ENCODE data around the gene PTPRK.
A peak's percentile ranks its signal among the peaks of the same experiment; 100 is the strongest.

PTPRK gene

GRCh38 chr6:128277379-128277778 lies 243.0 kb downstream of the PTPRK start:
- DNase-seq, result no peak

GRCh38 chr6:128276311-128276710 lies 244.1 kb downstream of the PTPRK start:
- DNase-seq, result no peak

GRCh38 chr6:128275681-128276080 lies 244.7 kb downstream of the PTPRK start:
- DNase-seq, result no peak

GRCh38 chr6:128275030-128275429 lies 245.4 kb downstream of the PTPRK start:
- no peak for DNase-seq

GRCh38 chr6:128271527-128271926 lies 248.9 kb downstream of the PTPRK start:
- DNase-seq, result no peak

- no peak for DNase-seq
Observed at GRCh38 chr6:128271011-128271410, 249.4 kb downstream of the PTPRK start.

GRCh38 chr6:128266946-128267345 lies 253.5 kb downstream of the PTPRK start:
- DNase-seq, result no peak

- no peak for DNase-seq
Observed at GRCh38 chr6:128265706-128266105, 254.7 kb downstream of the PTPRK start.

- DNase-seq, result peak; percentile 49
Observed at GRCh38 chr6:128259730-128260685, 260.4 kb downstream of the PTPRK start.

- peak; percentile 22 for DNase-seq
Observed at GRCh38 chr6:128259029-128259724, 261.2 kb downstream of the PTPRK start.

GRCh38 chr6:128256095-128256494 lies 264.3 kb downstream of the PTPRK start:
- DNase-seq, result no peak

- no peak for DNase-seq
Observed at GRCh38 chr6:128252341-128253176, 267.8 kb downstream of the PTPRK start.

GRCh38 chr6:128251445-128252340 lies 268.7 kb downstream of the PTPRK start:
- no peak for DNase-seq

- no peak for DNase-seq
Observed at GRCh38 chr6:128250370-128251070, 269.9 kb downstream of the PTPRK start.

- DNase-seq, result no peak
Observed at GRCh38 chr6:128249429-128249828, 271.0 kb downstream of the PTPRK start.

GRCh38 chr6:128246472-128247260 lies 273.7 kb downstream of the PTPRK start:
- DNase-seq, result no peak

- no peak for DNase-seq
Observed at GRCh38 chr6:128244751-128245405, 275.5 kb downstream of the PTPRK start.

- DNase-seq, result no peak
Observed at GRCh38 chr6:128242765-128243403, 277.5 kb downstream of the PTPRK start.

- DNase-seq, result no peak
Observed at GRCh38 chr6:128241216-128241615, 279.2 kb downstream of the PTPRK start.

Data from inflammatory macrophage treated with lipopolysaccharide for 4 hours (primary cell).